Neuronal stem cell (in vitro differentiated cells): ENCODE data around the gene RABGEF1.
"Not testable (repeated sequence)": the region's sequence is repeated elsewhere in the genome, so short reads cannot be mapped to it uniquely, and the experiment has no call there.

Experiments used
- DNase-seq: peaks from one replicate; pipeline ENCODE4 v3.0.0-alpha.2; 2013; ENCODE audit warnings: low spot score
- H2AFZ ChIP-seq: one replicate; pipeline ENCODE4 v1.6.1; 2013; ENCODE audit warnings: mild to moderate bottlenecking, low read length, inconsistent platforms
- H2AK5ac ChIP-seq: 2 replicates; pipeline ENCODE4 v1.6.1; 2013; ENCODE audit warnings: low read depth, mild to moderate bottlenecking, inconsistent platforms, low read length, moderate library complexity, mixed read lengths
- H2BK120ac ChIP-seq: 2 replicates; pipeline ENCODE4 v1.6.1; 2013; ENCODE audit warnings: low read depth, mild to moderate bottlenecking, inconsistent platforms, low read length, moderate library complexity, mixed read lengths
- H2BK12ac ChIP-seq: one replicate; pipeline ENCODE4 v1.6.1; 2013; ENCODE audit warnings: low read length, inconsistent platforms
- H2BK15ac ChIP-seq: 2 replicates; pipeline ENCODE4 v1.6.1; 2013; ENCODE audit warnings: mild to moderate bottlenecking, low read length, inconsistent platforms, mixed read lengths
- H2BK5ac ChIP-seq: one replicate; pipeline ENCODE4 v1.6.1; 2013; ENCODE audit warnings: inconsistent platforms, mild to moderate bottlenecking, low read length, moderate library complexity
- H3K14ac ChIP-seq: one replicate; pipeline ENCODE4 v1.6.1; 2013; ENCODE audit warnings: low read length, inconsistent platforms
- H3K18ac ChIP-seq: 2 replicates; pipeline ENCODE4 v1.6.1; 2013; ENCODE audit warnings: low read length, inconsistent platforms
- H3K23ac ChIP-seq: 2 replicates; pipeline ENCODE4 v1.6.1; 2013; ENCODE audit warnings: low read depth, mild to moderate bottlenecking, mixed read lengths, low read length, inconsistent platforms; ENCODE audit not compliant: poor library complexity
- H3K27ac ChIP-seq: replicated peaks from 3 replicates; pipeline ENCODE4 v1.5.1; 2013; ENCODE audit warnings: low read length, inconsistent platforms
- H3K27me3 ChIP-seq, 3 experiments: 2 replicates each; pipeline ENCODE4 v1.6.1; 2013; ENCODE audit warnings: low read length in 3 of 3, mild to moderate bottlenecking in 2 of 3, inconsistent platforms in 1 of 3, low read depth in 1 of 3, mixed read lengths in 1 of 3, moderate library complexity in 1 of 3; ENCODE audit not compliant: control insufficient read depth in 3 of 3, insufficient read depth in 3 of 3
- H3K36me3 ChIP-seq, 2 donors: replicated peaks in 1 of 2; 2 replicates each; pipeline ENCODE4 v1.6.1; 2013; ENCODE audit warnings: low read length in 2 of 2; ENCODE audit not compliant: control insufficient read depth in 2 of 2, insufficient read depth in 2 of 2
- H3K4ac ChIP-seq: 2 replicates; pipeline ENCODE4 v1.6.1; 2013; ENCODE audit warnings: inconsistent platforms, mild to moderate bottlenecking, low read length, moderate library complexity
- H3K4me1 ChIP-seq, 2 donors: 1 replicate in 1 of 2; 2 replicates in 1 of 2; pipeline ENCODE4 v1.6.1; 2013; ENCODE audit warnings: low read length in 2 of 2, low read depth in 1 of 2; ENCODE audit not compliant: control insufficient read depth in 2 of 2, insufficient read depth in 1 of 2
- H3K4me2 ChIP-seq: one replicate; pipeline ENCODE4 v1.6.1; 2013; ENCODE audit warnings: mild to moderate bottlenecking, low read length, inconsistent platforms; ENCODE audit not compliant: insufficient read depth, poor library complexity, severe bottlenecking
- H3K4me3 ChIP-seq, 2 donors: 2 replicates each; pipeline ENCODE4 v1.5.1; 2013; ENCODE audit warnings: low read length in 2 of 2, mild to moderate bottlenecking in 2 of 2, inconsistent platforms in 1 of 2, moderate library complexity in 1 of 2
- H3K79me1 ChIP-seq: one replicate; pipeline ENCODE4 v1.6.1; 2013; ENCODE audit warnings: low read depth, mild to moderate bottlenecking, inconsistent platforms, low read length, moderate library complexity
- H3K9ac ChIP-seq: one replicate; pipeline ENCODE4 v1.6.1; 2013; ENCODE audit warnings: mild to moderate bottlenecking, low read depth, low read length, inconsistent platforms; ENCODE audit not compliant: poor library complexity
- H3K9me3 ChIP-seq, 2 donors: replicated peaks in 1 of 2; 2 replicates each; pipeline versions ENCODE3 to v1.6.1; 2013; ENCODE audit warnings: low read length in 2 of 2, mild to moderate bottlenecking in 2 of 2, inconsistent platforms in 1 of 2, low read depth in 1 of 2, mixed read lengths in 1 of 2, moderate library complexity in 1 of 2; ENCODE audit not compliant: control insufficient read depth in 2 of 2, insufficient read depth in 1 of 2
- H4K8ac ChIP-seq: one replicate; pipeline ENCODE4 v1.6.1; 2013; ENCODE audit warnings: low read depth, mild to moderate bottlenecking, inconsistent platforms, low read length, moderate library complexity
- H4K91ac ChIP-seq: one replicate; pipeline ENCODE4 v1.6.1; 2013; ENCODE audit warnings: low read length, low read depth, mild to moderate bottlenecking, inconsistent platforms; ENCODE audit not compliant: poor library complexity
- WGBS, 2 donors: extraction: QIAGEN DNeasy Blood & Tissue Kit; methylation state at CpG; one replicate each; pipeline ENCODE4 v1.1.7; 2013; ENCODE audit warnings: missing lambda C conversion rate in 2 of 2, mixed read lengths in 1 of 2; ENCODE audit not compliant: insufficient read length in 2 of 2, insufficient replicate concordance in 1 of 2; ENCODE audit errors: extremely low coverage in 2 of 2; 5-methylcytosine and 5-hydroxymethylcytosine counted together

The RABGEF1 gene

GRCh38 chr7:66810716-66811115 lies 70.2 kb downstream of the RABGEF1 start:
- Histone ChIP-seq H3K79me1 (no peaks in the 10 kb centered on the region), H2BK120ac (no peak overlapping the region), H2BK12ac (no peak overlapping the region), H4K8ac (no peak overlapping the region), H2BK5ac (no peak overlapping the region), H3K9ac (no peak overlapping the region), H3K14ac (no peak overlapping the region), H3K4me3 (no peak overlapping the region), H3K4ac (no peak overlapping the region), H2AFZ (no peak overlapping the region), H3K4me1 (no peaks in the 10 kb centered on the region), H2AK5ac (no peak overlapping the region), H2BK15ac (no peak overlapping the region), H3K9me3 (no peaks in the 10 kb centered on the region), H3K18ac (no peak overlapping the region), H3K23ac (no peak overlapping the region), H3K27ac (no peak overlapping the region), H3K4me2 (no peak overlapping the region), H3K36me3 (peaks cover 16 to 70% of the 10 kb centered on the region in 2 donors), H4K91ac (no peak overlapping the region), H3K27me3 (no peaks in the 10 kb centered on the region)
- no CpG with 5 or more reads among the region's 5 CpGs for WGBS, 2 donors
- no peak for DNase-seq

- not testable (repeated sequence) for H2BK12ac ChIP-seq, H3K27ac ChIP-seq, DNase-seq, H2BK5ac ChIP-seq, H3K27me3 ChIP-seq, H3K4ac ChIP-seq, H3K14ac ChIP-seq, H3K4me3 ChIP-seq, H3K23ac ChIP-seq, H2BK120ac ChIP-seq, H3K79me1 ChIP-seq, H3K4me1 ChIP-seq, H3K18ac ChIP-seq, H4K91ac ChIP-seq, H3K9ac ChIP-seq, H2AFZ ChIP-seq, H2AK5ac ChIP-seq, H2BK15ac ChIP-seq, H3K9me3 ChIP-seq, H3K4me2 ChIP-seq
- no CpG with 5 or more reads among the region's 15 CpGs for WGBS, 2 donors
- Histone ChIP-seq H3K36me3 (peaks cover 2 to 24% of the 10 kb centered on the region in 2 donors), H4K8ac (peak overlapping the region; percentile 17)
Measured at GRCh38 chr7:66815186-66815875, 74.8 kb downstream of the RABGEF1 start.

DNA sequence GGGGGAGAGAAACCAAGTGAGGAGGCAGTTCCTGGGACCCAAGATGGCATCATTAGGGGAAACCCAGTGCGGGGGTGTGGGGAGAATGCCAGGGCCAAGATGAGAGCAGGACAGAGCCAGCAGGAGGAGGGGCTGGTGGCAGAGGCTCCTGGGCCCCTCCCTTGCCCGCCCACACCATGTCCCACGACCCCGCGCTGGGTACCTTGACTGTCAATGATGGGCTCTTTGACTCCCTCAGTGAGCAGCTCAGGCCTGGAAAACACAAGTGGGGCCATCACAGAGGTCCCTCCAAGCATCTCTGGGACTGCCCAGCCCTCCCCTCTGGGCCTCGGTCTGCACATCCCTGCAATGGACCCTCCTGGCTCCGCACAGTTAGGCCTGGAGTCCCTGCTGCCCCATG lies 75.4 kb downstream of the RABGEF1 start:
- no peak overlapping the region for H3K4ac ChIP-seq
- H2BK12ac ChIP-seq: no peak overlapping the region
- no peak overlapping the region for H2BK5ac ChIP-seq
- H4K91ac ChIP-seq: no peak overlapping the region
- no peak overlapping the region for H2AFZ ChIP-seq
- no peak overlapping the region for H3K9ac ChIP-seq
- H3K27me3 ChIP-seq: no peaks in the 10 kb centered on the region
- peaks cover 0 to 18% of the 10 kb centered on the region in 2 donors for H3K36me3 ChIP-seq
- no peak overlapping the region for H3K27ac ChIP-seq
- DNase-seq: no peak
- no peak overlapping the region for H3K4me2 ChIP-seq
- no peak overlapping the region for H2BK15ac ChIP-seq
- H3K9me3 ChIP-seq: no peaks in the 10 kb centered on the region
- H3K79me1 ChIP-seq: no peaks in the 10 kb centered on the region
- WGBS, 2 donors: no CpG with 5 or more reads among the region's 7 CpGs
- no peak overlapping the region for H3K14ac ChIP-seq
- no peak overlapping the region for H3K4me3 ChIP-seq
- no peak overlapping the region for H4K8ac ChIP-seq
- H2BK120ac ChIP-seq: no peak overlapping the region
- H2AK5ac ChIP-seq: no peak overlapping the region
- no peaks in the 10 kb centered on the region for H3K4me1 ChIP-seq
- peak overlapping the region; percentile 13 for H3K18ac ChIP-seq
- no peak overlapping the region for H3K23ac ChIP-seq

DNA sequence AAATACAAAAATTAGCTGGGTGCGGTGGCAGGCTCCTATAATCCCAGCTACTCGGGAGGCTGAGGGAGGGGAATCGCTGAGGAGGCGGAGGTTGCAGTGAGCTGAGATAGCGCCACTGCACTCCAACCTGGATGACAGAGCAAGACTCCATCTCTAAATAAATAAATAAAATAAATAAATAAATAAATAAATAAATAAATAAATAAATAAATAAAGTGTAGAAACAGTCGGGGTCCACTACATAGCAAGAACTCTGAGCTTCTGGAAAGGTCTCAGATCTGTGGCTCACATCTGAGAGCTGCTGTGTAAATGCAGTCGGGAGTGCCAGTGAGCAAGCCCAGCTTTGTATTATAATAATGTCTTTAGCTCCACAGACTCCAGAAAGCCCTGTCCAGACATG lies 76.1 kb downstream of the RABGEF1 start:
- H3K79me1 ChIP-seq, H4K8ac ChIP-seq, H2BK120ac ChIP-seq, H3K23ac ChIP-seq, H3K9ac ChIP-seq, H2AFZ ChIP-seq, H4K91ac ChIP-seq, DNase-seq, H3K27ac ChIP-seq, H3K4me3 ChIP-seq, H3K4me2 ChIP-seq, H3K14ac ChIP-seq, H3K18ac ChIP-seq, H2BK5ac ChIP-seq, H3K9me3 ChIP-seq, H2AK5ac ChIP-seq, H3K4ac ChIP-seq, H2BK15ac ChIP-seq, H3K4me1 ChIP-seq, H2BK12ac ChIP-seq, H3K27me3 ChIP-seq: not testable (repeated sequence)
- H3K36me3 ChIP-seq: peaks cover 0 to 11% of the 10 kb centered on the region in 2 donors
- WGBS, 2 donors: no CpG with 5 or more reads among the region's 7 CpGs
